ENCODE measurements around the gene KDM6A. TPM values are rescaled to one million over a fixed set of nuclear protein-coding genes. Genes with fewer than 3 reads are reported as not detected.
"Not testable (repeated sequence)": the region's sequence is repeated elsewhere in the genome, so short reads cannot be mapped to it uniquely, and the experiment has no call there.

The KDM6A gene
- total RNA-seq, 2 donors from 2014 or later: 16.9 to 18.2 TPM

DNA sequence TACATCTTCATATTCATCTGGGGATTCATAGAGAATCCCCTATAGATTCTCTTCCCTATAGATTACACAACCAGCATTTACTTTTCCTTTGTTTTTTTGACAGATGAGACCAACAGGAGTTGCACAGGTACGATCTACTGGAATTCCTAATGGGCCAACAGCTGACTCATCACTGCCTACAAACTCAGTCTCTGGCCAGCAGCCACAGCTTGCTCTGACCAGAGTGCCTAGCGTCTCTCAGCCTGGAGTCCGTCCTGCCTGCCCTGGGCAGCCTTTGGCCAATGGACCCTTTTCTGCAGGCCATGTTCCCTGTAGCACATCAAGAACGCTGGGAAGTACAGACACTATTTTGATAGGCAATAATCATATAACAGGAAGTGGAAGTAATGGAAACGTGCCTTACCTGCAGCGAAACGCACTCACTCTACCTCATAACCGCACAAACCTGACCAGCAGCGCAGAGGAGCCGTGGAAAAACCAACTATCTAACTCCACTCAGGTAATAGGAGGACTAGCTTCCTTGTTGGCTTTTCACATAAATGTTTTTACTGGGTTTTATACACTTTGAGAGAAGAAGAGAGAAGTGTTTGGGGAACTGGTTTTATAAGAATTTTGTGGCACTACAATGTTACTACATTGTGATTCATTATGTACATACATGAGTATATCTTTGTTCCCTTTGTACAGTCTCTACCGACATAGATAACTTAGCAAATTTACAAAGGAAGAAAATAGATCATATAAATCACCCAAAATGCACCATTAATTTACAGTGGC is 190.5 kb downstream of the KDM6A start:
- Histone ChIP-seq H3K36me3 (peaks cover 30% of the 10 kb centered on the region), H3K4me3 (no peak overlapping the region), H3K27ac (no peak overlapping the region), H3K27me3 (no peaks in the 10 kb centered on the region), H3K9me3 (no peaks in the 10 kb centered on the region), H3K4me1 (no peaks in the 10 kb centered on the region)
- TF ChIP-seq, protein P1, sequence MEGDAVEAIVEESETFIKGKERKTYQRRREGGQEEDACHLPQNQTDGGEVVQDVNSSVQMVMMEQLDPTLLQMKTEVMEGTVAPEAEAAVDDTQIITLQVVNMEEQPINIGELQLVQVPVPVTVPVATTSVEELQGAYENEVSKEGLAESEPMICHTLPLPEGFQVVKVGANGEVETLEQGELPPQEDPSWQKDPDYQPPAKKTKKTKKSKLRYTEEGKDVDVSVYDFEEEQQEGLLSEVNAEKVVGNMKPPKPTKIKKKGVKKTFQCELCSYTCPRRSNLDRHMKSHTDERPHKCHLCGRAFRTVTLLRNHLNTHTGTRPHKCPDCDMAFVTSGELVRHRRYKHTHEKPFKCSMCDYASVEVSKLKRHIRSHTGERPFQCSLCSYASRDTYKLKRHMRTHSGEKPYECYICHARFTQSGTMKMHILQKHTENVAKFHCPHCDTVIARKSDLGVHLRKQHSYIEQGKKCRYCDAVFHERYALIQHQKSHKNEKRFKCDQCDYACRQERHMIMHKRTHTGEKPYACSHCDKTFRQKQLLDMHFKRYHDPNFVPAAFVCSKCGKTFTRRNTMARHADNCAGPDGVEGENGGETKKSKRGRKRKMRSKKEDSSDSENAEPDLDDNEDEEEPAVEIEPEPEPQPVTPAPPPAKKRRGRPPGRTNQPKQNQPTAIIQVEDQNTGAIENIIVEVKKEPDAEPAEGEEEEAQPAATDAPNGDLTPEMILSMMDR (IDR thresholded peaks at IDR 0.05): no peak
- DNase-seq (ENCODE audit: low spot score): no peak

DNA sequence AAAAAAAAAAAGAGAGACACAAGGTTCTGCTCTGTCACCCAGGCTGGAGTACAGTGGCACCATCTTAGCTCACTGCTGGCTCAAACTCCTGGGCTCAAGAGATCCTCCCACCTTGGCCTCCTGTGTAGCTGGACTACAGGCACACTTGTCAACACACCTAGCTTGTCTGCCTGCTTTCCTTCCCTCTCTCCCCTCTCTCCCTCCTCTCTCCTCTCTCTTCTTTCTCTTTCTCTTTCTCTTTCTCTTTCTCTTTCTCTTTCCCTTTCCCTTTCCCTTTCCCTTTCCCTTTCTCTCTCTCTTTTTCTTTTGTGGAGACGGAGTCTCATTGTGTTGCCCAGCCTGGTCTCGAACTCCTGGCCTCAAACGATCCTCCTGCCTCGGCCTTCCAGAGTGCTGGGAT is 195.6 kb downstream of the KDM6A start:
- no peak for DNase-seq (ENCODE audit: low spot score)
- Histone ChIP-seq H3K36me3 (peaks cover 21% of the 10 kb centered on the region), H3K9me3 (no peaks in the 10 kb centered on the region), H3K4me1 (peaks cover 0 to 10% of the 10 kb centered on the region in 2 donors), H3K27me3 (no peaks in the 10 kb centered on the region), H3K27ac (no peak overlapping the region), H3K4me3 (no peak overlapping the region)
- TF ChIP-seq, protein P1 (IDR thresholded peaks at IDR 0.05): no peak

DNA sequence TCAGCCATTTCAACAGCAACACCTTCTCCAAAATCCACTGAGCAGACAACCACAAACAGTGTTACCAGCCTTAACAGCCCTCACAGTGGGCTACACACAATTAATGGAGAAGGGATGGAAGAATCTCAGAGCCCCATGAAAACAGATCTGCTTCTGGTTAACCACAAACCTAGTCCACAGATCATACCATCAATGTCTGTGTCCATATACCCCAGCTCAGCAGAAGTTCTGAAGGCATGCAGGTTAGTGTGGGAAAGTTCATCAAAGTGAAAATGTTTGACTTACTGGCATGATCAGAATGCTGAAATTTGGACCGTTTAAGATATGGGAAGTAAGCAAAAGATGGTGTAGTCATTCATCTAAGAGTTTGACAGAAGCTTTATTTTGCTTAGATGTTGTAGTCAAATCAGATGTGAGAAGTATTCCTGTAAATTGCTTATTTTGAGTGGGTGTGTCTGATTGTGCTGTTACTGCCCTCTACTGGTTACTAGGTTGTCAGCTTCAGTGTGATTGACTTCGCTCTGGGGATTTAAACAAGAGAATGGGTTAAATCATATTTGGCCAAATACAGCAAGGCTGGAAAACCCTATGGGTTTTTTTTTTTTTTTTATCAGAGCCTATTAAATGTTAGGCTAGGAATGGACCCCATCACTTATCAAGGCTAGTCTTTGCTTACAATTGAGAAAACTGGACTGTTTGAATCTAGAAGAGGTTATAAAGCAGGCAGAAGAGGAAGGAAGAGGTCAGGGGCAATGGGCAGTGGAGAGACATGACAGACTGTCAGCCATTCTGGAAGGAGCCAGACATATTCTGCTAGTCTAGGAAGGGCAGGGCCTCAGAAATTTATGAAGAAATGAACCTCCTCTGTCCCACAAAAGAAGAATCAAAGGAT is 197.4 kb downstream of the KDM6A start:
- H3K27me3 ChIP-seq: no peaks in the 10 kb centered on the region
- TF ChIP-seq, protein P1 (IDR thresholded peaks at IDR 0.05): peak; percentile 39 to 77
- H3K27ac ChIP-seq: no peak overlapping the region
- no peak overlapping the region for H3K4me3 ChIP-seq
- peaks cover 0 to 10% of the 10 kb centered on the region in 2 donors for H3K4me1 ChIP-seq
- no peaks in the 10 kb centered on the region for H3K9me3 ChIP-seq
- peaks cover 10% of the 10 kb centered on the region for H3K36me3 ChIP-seq
- DNase-seq (ENCODE audit: low spot score): no peak

DNA sequence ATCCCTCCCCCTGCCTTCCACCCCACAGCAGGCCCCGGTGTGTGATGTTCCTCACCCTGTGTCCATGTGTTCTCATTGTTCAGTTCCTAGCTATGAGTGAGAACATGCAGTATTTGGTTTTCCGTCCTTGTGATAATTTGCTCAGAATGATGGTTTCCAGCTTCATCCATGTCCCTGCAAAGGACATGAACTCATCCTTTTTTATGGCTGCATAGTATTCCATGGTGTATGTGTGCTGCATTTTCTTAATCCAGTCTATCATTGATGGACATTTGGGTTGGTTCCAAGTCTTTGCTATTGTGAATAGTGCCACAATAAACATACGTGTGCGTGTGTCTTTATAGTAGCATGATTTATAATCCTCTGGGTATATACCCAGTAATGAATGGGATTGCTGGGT is 200.0 kb downstream of the KDM6A start:
- H3K36me3 ChIP-seq; H3K4me3 ChIP-seq; DNase-seq (ENCODE audit: low spot score); H3K27me3 ChIP-seq; H3K27ac ChIP-seq; H3K9me3 ChIP-seq: not testable (repeated sequence)
- H3K4me1 ChIP-seq: peaks cover 0 to 10% of the 10 kb centered on the region in 2 donors

DNA sequence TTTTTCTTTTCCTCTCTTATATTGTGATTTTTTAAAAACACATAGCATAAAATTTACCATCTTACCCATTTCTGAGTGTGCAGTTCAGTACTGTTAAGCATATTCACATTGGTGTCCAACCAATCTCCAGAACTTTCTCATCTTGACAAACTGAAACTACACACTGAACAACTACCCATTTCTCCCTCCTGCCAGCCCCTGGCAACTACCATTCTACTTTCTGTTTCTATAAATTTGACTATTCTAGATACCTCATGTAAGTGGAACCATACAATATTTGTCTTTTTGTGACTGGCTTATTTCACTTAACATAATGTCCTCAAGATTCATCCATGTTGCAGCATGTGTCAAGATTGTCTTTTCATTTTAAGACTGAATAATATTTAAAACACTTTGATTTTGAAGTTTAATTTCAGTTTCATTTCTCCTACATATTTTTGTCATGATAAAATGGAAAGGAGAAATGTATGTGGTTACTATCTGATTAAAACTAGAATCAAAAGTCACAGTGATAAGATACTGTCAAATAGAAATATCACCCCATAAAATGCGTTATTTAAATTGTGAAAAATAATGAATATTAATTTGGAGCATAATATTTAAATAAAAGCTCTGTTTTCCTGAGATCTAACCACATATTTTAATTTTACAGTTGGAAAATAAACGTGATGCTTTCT is 204.9 kb downstream of the KDM6A start:
- H3K27ac ChIP-seq: no peak overlapping the region

More for the DNA sequence above, 204.9 kb downstream of the KDM6A start:
- H3K9me3 ChIP-seq: no peaks in the 10 kb centered on the region
- TF ChIP-seq, protein P1 (IDR thresholded peaks at IDR 0.05): no peak
- no peaks in the 10 kb centered on the region for H3K4me1 ChIP-seq
- peaks cover 38% of the 10 kb centered on the region for H3K36me3 ChIP-seq
- H3K4me3 ChIP-seq: no peak overlapping the region
- no peak for DNase-seq (ENCODE audit: low spot score)
- no peaks in the 10 kb centered on the region for H3K27me3 ChIP-seq
